GM12865 (cell line): ENCODE data around the gene UAP1.

Source experiments
- DNase-seq: peaks from one replicate; pipeline ENCODE4 v3.0.0; 2010; ENCODE audit warnings: low read depth
- H3K4me3 ChIP-seq: 2 replicates; pipeline ENCODE4 v1.5.1; 2011; ENCODE audit warnings: mild to moderate bottlenecking, low read depth, low read length, control low read depth
- TF ChIP-seq, protein P1 (sequence below): IDR thresholded peaks from 2 replicates; pipeline ENCODE4 v1.5.1; 2011; ENCODE audit warnings: low read length, control low read depth, low read depth, inconsistent platforms; ENCODE audit not compliant: insufficient read depth; ENCODE audit errors: missing control alignments

UAP1 gene

DNA sequence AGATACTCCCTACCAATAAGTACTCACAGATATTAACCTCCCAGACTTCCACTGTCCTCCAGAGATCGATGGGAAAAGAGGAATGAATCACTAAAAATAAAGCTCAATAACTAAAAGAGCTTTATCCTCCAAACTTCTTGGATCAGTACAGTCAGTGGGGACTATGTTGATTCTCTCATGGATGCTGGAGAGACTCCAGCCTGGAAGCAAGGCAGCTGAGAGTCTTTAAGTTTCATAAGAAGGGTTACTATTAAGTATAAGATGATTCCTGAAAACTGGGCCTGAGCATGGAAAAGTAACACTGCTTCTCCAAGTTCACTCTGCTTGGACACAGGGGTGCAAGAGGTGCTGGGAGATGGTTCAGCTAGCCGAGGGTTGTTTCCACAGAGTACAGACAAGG is 64.6 kb downstream of the UAP1 start:
- H3K4me3 ChIP-seq: no peak overlapping the region
- TF ChIP-seq, protein P1, sequence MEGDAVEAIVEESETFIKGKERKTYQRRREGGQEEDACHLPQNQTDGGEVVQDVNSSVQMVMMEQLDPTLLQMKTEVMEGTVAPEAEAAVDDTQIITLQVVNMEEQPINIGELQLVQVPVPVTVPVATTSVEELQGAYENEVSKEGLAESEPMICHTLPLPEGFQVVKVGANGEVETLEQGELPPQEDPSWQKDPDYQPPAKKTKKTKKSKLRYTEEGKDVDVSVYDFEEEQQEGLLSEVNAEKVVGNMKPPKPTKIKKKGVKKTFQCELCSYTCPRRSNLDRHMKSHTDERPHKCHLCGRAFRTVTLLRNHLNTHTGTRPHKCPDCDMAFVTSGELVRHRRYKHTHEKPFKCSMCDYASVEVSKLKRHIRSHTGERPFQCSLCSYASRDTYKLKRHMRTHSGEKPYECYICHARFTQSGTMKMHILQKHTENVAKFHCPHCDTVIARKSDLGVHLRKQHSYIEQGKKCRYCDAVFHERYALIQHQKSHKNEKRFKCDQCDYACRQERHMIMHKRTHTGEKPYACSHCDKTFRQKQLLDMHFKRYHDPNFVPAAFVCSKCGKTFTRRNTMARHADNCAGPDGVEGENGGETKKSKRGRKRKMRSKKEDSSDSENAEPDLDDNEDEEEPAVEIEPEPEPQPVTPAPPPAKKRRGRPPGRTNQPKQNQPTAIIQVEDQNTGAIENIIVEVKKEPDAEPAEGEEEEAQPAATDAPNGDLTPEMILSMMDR: no peak
- DNase-seq: no peak

DNA sequence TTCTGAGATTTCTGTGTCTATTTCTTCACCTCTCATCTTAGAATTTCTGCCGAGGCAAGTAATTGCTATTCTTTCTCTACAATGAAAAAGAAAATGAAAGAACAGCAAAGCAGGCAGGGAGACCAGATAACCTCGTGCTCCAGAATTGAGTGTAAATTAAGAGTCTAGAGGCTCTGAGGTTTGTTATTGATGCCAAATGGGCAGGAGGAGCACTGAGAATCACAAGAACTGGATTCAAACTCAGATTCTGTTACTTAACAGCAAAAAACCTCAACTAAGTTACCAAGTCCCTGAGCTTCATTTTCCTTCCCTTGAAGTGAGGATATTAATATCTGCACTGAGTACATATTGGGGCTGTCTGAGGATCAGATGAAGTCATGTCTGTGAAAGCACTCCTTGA is 65.2 kb downstream of the UAP1 start:
- TF ChIP-seq, protein P1: no peak
- H3K4me3 ChIP-seq: no peak overlapping the region; the same call in 1 of the 2 replicates
- DNase-seq: peak; percentile 52

- TF ChIP-seq, protein P1: peak; percentile 40
Measured at GRCh38 chr1:162627662-162628296, 66.3 kb downstream of the UAP1 start.

GRCh38 chr1:162629077-162629627 is 67.6 kb downstream of the UAP1 start:
- DNase-seq: no peak
- no peak overlapping the region for H3K4me3 ChIP-seq
- TF ChIP-seq, protein P1: no peak

More at GRCh38 chr1:162627662-162628296, 66.3 kb downstream of the UAP1 start:
- no peak overlapping the region for H3K4me3 ChIP-seq
- DNase-seq: peak; percentile 60

DNA sequence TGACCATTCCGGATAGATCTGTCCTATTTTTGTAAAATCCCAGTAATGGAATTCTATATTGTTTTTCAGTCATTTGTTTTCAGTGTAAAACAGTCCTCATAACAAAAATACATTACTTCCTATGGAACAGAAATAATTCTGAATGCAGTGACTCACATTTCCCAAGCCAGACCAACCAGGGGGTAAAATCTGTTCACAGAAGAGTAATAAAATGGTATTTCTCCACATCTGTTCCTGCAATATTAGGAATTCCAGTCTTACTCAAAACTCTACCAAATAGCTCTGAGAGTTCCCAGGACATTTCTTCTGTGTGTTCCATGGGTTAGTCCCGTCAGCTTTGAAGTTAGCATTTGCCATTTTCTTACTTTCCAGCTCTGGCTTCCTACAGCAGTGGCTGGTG is 68.1 kb downstream of the UAP1 start:
- TF ChIP-seq, protein P1: no peak
- no peak for DNase-seq
- no peak overlapping the region for H3K4me3 ChIP-seq

DNA sequence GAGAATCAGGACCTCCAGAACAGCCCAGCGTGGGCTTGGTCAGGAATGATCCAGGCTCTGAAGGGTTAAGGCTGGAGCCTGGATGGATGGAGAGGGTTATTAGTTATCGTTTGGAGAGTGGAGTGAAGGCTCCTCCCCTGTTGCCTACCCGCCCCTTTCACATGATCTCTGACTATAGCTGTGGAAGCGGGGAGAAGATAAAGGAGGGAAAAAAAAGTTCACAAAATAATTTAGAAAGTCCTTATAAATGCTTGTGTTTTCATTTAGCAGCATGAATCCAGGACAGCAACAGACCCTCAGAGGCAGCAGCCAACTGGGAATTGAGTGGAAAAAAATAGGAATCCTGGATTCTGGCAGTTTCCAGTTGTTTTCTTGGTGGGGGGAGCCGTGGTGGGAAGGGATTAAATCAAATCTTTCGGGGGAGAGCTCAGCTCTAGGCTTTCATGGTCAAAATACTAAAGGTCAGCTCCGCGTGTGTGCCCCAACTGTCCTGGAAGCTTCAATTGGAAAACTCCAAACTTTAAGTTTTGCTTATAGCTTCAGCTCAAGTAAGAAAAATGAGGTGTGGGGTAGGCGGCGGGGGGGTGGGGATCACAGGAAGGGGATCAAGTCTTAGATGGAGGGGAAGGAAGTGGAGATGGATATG is 70.1 kb downstream of the UAP1 start:
- DNase-seq: no peak
- TF ChIP-seq, protein P1: no peak
- peak overlapping the region; percentile 36 for H3K4me3 ChIP-seq

DNA sequence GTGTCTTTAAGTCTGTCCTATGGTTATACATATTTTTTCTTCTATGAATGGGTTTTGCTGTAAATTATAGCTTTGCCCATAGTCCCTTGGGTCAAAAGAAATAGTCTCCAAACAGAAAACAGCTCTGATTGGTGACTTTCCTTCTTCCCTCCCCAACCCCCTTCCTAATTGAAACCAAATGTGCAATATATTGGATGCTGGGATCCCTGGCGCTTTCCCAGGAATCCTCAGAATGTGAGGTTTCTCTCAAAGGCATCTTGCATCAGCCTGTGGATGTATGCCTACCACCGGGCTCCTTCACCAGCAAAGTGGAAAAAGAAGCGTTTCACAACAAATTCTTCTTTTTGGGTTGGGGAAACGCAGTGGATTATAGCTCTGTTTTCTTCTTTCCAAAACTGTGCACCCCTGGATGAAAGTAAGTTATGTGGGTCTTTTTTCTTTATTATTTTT is 70.7 kb downstream of the UAP1 start, which contains the start of gene DDR2:
Gene DDR2, plus strand, starts transcription at position 248 of the 450 bp plus-strand sequence. CDS start 86,600 bp downstream, outside the sequence.
- no peak for DNase-seq
- TF ChIP-seq, protein P1: no peak
- H3K4me3 ChIP-seq: peak within 1 kb of the TSS; percentile 37
